Measurements from ENCODE around the gene ANKRD29. TPM values are rescaled to one million over a fixed set of nuclear protein-coding genes. Genes with fewer than 3 reads are reported as not detected.
"Not testable (repeated sequence)": the region's sequence is repeated elsewhere in the genome, so short reads cannot be mapped to it uniquely, and the experiment has no call there.

Gene ANKRD29
- total and polyA plus RNA-seq, 7 experiments from 2014 or later: 0.11 to 0.58 (median 0.18) TPM; not detected in 2

DNA sequence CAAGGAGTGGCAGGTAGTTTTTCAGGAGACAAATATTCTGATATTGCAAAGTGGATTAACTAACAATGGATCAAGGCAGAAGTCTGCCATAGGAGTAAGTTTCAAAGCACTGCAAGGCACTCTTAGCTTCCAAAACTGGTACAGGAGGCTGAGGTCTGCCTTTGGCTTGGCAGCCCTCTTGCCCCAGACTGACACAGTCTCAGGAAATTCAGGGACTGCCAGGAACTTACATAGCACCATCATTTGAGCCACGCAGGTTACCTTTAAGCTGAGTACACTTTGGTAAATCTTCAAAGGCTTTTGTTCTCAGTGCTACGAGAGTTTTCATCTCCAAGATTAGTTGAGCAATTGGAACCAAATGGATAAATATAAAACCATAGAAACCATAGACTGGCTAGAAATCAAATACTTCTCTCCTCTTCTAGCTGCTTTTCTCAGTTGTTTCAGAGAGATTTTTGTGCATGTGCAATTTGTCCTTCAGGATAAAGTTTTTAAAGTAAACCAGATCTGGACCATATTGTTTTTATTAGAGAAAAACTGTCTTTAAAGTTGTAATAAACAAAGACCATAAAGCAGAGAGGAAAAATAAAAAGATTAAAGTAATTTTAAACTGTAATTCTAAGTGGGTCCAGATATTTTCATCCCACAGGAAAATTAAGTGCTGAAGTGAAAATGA lies 18.8 kb downstream of the ANKRD29 start:
- H3K36me3 ChIP-seq (ENCODE audit: control insufficient read depth in 2 of 3, insufficient read depth in 3 of 3, low read length in 3 of 3): no peaks in the 10 kb centered on the region
- Mint-ChIP-seq H3K9me3 (peaks cover 0 to 5% (median 0%) of the 10 kb centered on the region in 11 donors), H3K27me3 (peaks cover 0 to 49% (median 4%) of the 10 kb centered on the region in 5 donors), H3K4me1 (peaks cover 0 to 4% (median 0%) of the 10 kb centered on the region in 7 donors), H3K36me3 (no peaks in the 10 kb centered on the region), H3K4me3 (no peak overlapping the region), H3K27ac (no peak overlapping the region)
- H3K27me3 ChIP-seq (ENCODE audit: control insufficient read depth in 2 of 2, insufficient read depth in 2 of 2, low read length in 2 of 2): no peaks in the 10 kb centered on the region
- no peak for DNase-seq
- intact Hi-C loops (cut with micrococcal nuclease): no loop called here
- no peaks in the 10 kb centered on the region for H3K9me3 ChIP-seq (ENCODE audit: control insufficient read depth in 2 of 3, low read length in 3 of 3)
- ChIA-PET POLR2A (no interaction called here), CTCF (interaction anchor here (0.5 to 0.6 kb wide), 2 partner anchors 42 to 677 kb away, joined by 5 to 8 read pairs; no protein-coding TSS in a partner anchor)
- no peak overlapping the region for H3K4me3 ChIP-seq (ENCODE audit: low read length)
- no peak overlapping the region for H3K27ac ChIP-seq (ENCODE audit: low read depth, low read length)
- no peaks in the 10 kb centered on the region for H3K4me1 ChIP-seq (ENCODE audit: control insufficient read depth in 2 of 2, insufficient read depth in 2 of 2, low read length in 2 of 2)
- no peak for ATAC-seq

DNA sequence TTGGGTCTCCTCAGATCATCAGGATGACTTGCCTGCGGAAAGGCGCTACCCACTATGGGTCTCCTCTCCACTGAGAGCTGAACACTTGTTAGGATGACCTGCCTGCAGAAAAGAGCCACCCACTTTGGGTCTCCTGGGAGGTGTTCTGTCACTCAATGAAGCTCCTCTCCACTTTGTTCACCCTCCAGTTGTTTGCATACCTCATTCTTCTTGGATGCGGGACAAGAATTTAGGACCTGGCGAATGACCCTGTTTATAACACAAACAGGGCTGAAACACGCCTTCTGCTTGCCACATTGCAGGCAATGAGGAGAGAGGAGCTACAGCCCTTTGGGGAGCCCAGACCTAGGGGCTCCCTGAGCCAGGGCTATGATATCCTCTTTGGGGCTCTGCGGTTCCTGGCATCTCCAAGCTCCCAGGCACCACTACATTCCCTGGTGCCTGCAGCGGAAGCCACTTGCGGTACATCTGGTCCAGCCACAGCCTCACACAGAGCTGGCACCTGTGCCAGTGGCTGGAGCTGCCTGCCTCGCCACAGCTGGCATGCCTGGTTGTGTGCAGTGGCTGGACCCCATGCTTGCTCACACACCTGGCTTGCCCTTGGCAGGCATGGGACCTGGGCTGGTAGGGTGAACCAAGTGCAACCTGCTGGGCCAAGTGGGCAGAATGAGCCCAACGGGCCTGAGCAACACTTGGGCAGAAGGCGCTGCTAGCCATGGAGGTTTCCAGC lies 20.6 kb downstream of the ANKRD29 start:
- H3K4me3 Mint-ChIP-seq: no peak overlapping the region
- Histone ChIP-seq H3K9me3 (ENCODE audit: control insufficient read depth in 2 of 3, low read length in 3 of 3) (no peaks in the 10 kb centered on the region), H3K4me1 (ENCODE audit: control insufficient read depth in 2 of 2, insufficient read depth in 2 of 2, low read length in 2 of 2) (no peaks in the 10 kb centered on the region), H3K27me3 (ENCODE audit: control insufficient read depth in 2 of 2, insufficient read depth in 2 of 2, low read length in 2 of 2) (no peaks in the 10 kb centered on the region), H3K27ac (ENCODE audit: low read depth, low read length) (no peak overlapping the region), H3K4me3 (ENCODE audit: low read length) (no peak overlapping the region), H3K36me3 (ENCODE audit: control insufficient read depth in 2 of 3, insufficient read depth in 3 of 3, low read length in 3 of 3) (no peaks in the 10 kb centered on the region)
- POLR2A ChIA-PET: interaction anchor here (0.8 kb wide), 1 partner anchor 9 kb away, joined by 3 read pairs; no protein-coding TSS in a partner anchor
- H3K36me3 Mint-ChIP-seq: no peaks in the 10 kb centered on the region
- H3K9me3 Mint-ChIP-seq: peaks cover 0 to 5% (median 0%) of the 10 kb centered on the region in 11 donors
- H3K4me1 Mint-ChIP-seq: no peaks in the 10 kb centered on the region
- DNase-seq (no peak), ATAC-seq (no peak)
- peaks cover 0 to 50% (median 0%) of the 10 kb centered on the region in 5 donors for H3K27me3 Mint-ChIP-seq
- CTCF ChIA-PET: no interaction called here
- H3K27ac Mint-ChIP-seq: no peak overlapping the region
- intact Hi-C loops (cut with micrococcal nuclease): no loop called here

DNA sequence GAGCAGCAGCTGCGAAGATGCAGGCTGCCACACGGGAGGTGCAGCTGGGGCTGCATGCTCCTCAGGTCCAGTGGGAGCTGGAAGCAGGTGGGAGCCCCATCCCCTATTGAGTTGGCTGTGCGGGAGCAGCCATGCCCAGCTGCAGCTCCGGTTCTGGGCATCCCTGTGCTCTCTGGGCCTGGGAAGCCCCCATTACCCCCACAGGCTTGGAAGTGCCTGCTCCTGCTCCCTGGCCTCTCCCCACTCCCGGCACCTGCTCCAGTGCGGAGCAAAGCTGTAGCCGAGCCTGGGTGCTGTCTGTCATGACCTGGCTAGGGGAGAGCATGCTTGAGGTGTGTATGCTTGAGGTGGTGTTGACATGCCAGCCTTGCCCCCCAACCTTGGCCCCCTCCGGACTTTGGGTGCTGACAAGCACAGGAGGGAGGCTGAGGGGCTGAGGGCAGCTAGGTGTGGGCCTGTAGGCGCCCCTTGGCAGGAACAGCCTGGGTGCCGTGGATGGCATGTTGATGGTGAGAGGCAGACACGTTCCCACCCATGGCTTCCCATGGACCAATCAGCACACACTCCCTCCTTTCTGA lies 21.5 kb downstream of the ANKRD29 start:
- Histone ChIP-seq H3K27me3 (ENCODE audit: control insufficient read depth in 2 of 2, insufficient read depth in 2 of 2, low read length in 2 of 2) (no peaks in the 10 kb centered on the region), H3K9me3 (ENCODE audit: control insufficient read depth in 2 of 3, low read length in 3 of 3) (no peaks in the 10 kb centered on the region), H3K27ac (ENCODE audit: low read depth, low read length) (no peak overlapping the region), H3K4me1 (ENCODE audit: control insufficient read depth in 2 of 2, insufficient read depth in 2 of 2, low read length in 2 of 2) (no peaks in the 10 kb centered on the region), H3K4me3 (ENCODE audit: low read length) (no peak overlapping the region), H3K36me3 (ENCODE audit: control insufficient read depth in 2 of 3, insufficient read depth in 3 of 3, low read length in 3 of 3) (no peaks in the 10 kb centered on the region)
- ChIA-PET POLR2A (interaction anchor here (0.8 kb wide), 1 partner anchor 10 kb away, joined by 3 read pairs; no protein-coding TSS in a partner anchor), CTCF (no interaction called here)
- DNase-seq (no peak), ATAC-seq (no peak)
- peaks cover 0 to 5% (median 0%) of the 10 kb centered on the region in 11 donors for H3K9me3 Mint-ChIP-seq
- H3K4me1 Mint-ChIP-seq: no peaks in the 10 kb centered on the region
- H3K4me3 Mint-ChIP-seq: no peak overlapping the region
- H3K36me3 Mint-ChIP-seq: no peaks in the 10 kb centered on the region
- intact Hi-C loops (cut with micrococcal nuclease): no loop called here
- no peak overlapping the region for H3K27ac Mint-ChIP-seq
- peaks cover 0 to 45% (median 0%) of the 10 kb centered on the region in 5 donors for H3K27me3 Mint-ChIP-seq

DNA sequence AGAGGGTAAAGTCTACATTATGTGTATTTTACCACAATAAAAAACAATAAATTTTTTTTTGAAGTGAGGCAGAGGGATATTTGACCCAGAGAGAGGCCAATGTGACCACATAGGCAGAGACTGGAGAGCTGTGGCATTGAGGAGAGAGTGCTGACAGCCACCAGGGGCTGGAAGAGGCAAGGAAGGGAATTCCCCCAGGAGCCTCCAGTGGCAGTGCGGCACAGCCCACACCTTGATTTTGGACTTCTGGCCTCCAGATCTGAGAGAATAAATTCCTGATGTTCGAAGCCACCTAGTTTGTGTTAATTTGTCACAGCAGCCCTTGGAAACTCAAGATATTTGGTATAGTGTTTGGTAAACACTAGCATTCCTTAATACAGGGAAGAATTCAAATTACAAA lies 22.7 kb downstream of the ANKRD29 start:
- Histone ChIP-seq H3K27ac (ENCODE audit: low read depth, low read length) (no peak overlapping the region), H3K9me3 (ENCODE audit: control insufficient read depth in 2 of 3, low read length in 3 of 3) (no peaks in the 10 kb centered on the region), H3K4me1 (ENCODE audit: control insufficient read depth in 2 of 2, insufficient read depth in 2 of 2, low read length in 2 of 2) (no peaks in the 10 kb centered on the region), H3K36me3 (ENCODE audit: control insufficient read depth in 2 of 3, insufficient read depth in 3 of 3, low read length in 3 of 3) (no peaks in the 10 kb centered on the region), H3K27me3 (ENCODE audit: control insufficient read depth in 2 of 2, insufficient read depth in 2 of 2, low read length in 2 of 2) (no peaks in the 10 kb centered on the region), H3K4me3 (ENCODE audit: low read length) (no peak overlapping the region)
- DNase-seq (no peak), ATAC-seq (no peak)
- peaks cover 0 to 43% (median 6%) of the 10 kb centered on the region in 5 donors for H3K27me3 Mint-ChIP-seq
- no peaks in the 10 kb centered on the region for H3K36me3 Mint-ChIP-seq
- H3K4me3 Mint-ChIP-seq: no peak overlapping the region
- H3K9me3 Mint-ChIP-seq: peaks cover 0 to 5% (median 0%) of the 10 kb centered on the region in 11 donors
- ChIA-PET CTCF (interaction anchor here (0.6 kb wide), 1 partner anchor 319 kb away, joined by 4 read pairs; no protein-coding TSS in a partner anchor), POLR2A (interaction anchor here (0.7 kb wide), 1 partner anchor 49 kb away, joined by 4 read pairs; the partner anchor contains the start of gene LAMA3)
- intact Hi-C loops (cut with micrococcal nuclease): no loop called here
- H3K4me1 Mint-ChIP-seq: peaks cover 0 to 6% (median 4%) of the 10 kb centered on the region in 7 donors
- H3K27ac Mint-ChIP-seq: no peak overlapping the region

DNA sequence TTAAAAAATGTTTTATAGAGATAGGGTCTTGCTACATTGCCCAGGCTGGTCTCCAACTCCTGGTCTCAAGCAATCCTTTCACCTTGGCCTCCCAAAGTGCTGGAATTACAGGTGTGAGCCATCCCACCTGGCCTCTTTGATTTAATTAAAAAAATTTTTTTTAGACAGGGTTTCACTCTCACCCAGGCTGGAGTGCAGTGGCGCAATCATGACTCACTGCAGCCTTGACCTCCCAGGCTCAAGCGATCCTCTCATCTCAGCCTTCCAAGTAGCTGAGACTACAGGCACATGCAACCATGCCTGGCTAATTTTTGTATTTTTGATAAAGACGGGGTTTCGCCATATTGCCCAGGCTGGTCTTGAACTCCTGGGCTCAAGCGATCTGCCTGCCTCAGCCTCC lies 26.3 kb downstream of the ANKRD29 start:
- intact Hi-C loops (cut with micrococcal nuclease); H3K27ac Mint-ChIP-seq; H3K27ac ChIP-seq (ENCODE audit: low read depth, low read length); H3K4me1 ChIP-seq (ENCODE audit: control insufficient read depth in 2 of 2, insufficient read depth in 2 of 2, low read length in 2 of 2); H3K36me3 Mint-ChIP-seq; DNase-seq; ATAC-seq; H3K36me3 ChIP-seq (ENCODE audit: control insufficient read depth in 2 of 3, insufficient read depth in 3 of 3, low read length in 3 of 3); POLR2A ChIA-PET; H3K9me3 Mint-ChIP-seq; H3K4me3 ChIP-seq (ENCODE audit: low read length); H3K27me3 ChIP-seq (ENCODE audit: control insufficient read depth in 2 of 2, insufficient read depth in 2 of 2, low read length in 2 of 2); H3K4me3 Mint-ChIP-seq; H3K9me3 ChIP-seq (ENCODE audit: control insufficient read depth in 2 of 3, low read length in 3 of 3); CTCF ChIA-PET: not testable (repeated sequence)
- H3K27me3 Mint-ChIP-seq: peaks cover 0 to 46% (median 6%) of the 10 kb centered on the region in 5 donors
- peaks cover 0 to 14% (median 9%) of the 10 kb centered on the region in 7 donors for H3K4me1 Mint-ChIP-seq

DNA sequence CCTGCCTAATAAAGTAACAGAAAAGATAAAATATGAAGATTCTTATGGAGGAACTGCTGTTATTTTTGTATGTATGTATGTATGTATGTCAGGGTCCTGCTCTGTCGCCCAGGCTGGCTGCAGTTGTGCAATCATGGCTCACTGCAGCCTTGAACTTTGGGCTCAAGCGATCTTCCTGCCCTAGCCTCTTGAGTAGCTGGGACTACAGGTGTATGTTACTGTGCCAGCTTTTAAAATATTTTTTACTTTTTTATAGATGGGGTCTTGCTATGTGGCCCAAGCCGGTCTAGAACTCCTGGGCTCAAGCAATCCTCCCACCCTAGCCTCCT lies 26.7 kb downstream of the ANKRD29 start:
- Mint-ChIP-seq H3K4me1 (peaks cover 0 to 14% (median 9%) of the 10 kb centered on the region in 7 donors), H3K4me3 (no peak overlapping the region), H3K27ac (no peak overlapping the region), H3K27me3 (peaks cover 0 to 48% (median 6%) of the 10 kb centered on the region in 5 donors), H3K9me3 (peaks cover 0 to 1% (median 0%) of the 10 kb centered on the region in 11 donors), H3K36me3 (no peaks in the 10 kb centered on the region)
- intact Hi-C loops (cut with micrococcal nuclease): no loop called here
- DNase-seq (no peak), ATAC-seq (no peak)
- Histone ChIP-seq H3K9me3 (ENCODE audit: control insufficient read depth in 2 of 3, low read length in 3 of 3) (no peaks in the 10 kb centered on the region), H3K4me3 (ENCODE audit: low read length) (no peak overlapping the region), H3K4me1 (ENCODE audit: control insufficient read depth in 2 of 2, insufficient read depth in 2 of 2, low read length in 2 of 2) (no peaks in the 10 kb centered on the region), H3K36me3 (ENCODE audit: control insufficient read depth in 2 of 3, insufficient read depth in 3 of 3, low read length in 3 of 3) (no peaks in the 10 kb centered on the region), H3K27me3 (ENCODE audit: control insufficient read depth in 2 of 2, insufficient read depth in 2 of 2, low read length in 2 of 2) (no peaks in the 10 kb centered on the region), H3K27ac (ENCODE audit: low read depth, low read length) (no peak overlapping the region)
- CTCF ChIA-PET: interaction anchor here (0.7 kb wide), 1 partner anchor 286 kb away, joined by 3 read pairs; no protein-coding TSS in a partner anchor
- POLR2A ChIA-PET: no interaction called here

Data from naive thymus-derived CD4-positive, alpha-beta T cell (primary cell).